Calu3 (cell line): ENCODE results near the gene PTCD3. TPM values are rescaled to one million over a fixed set of nuclear protein-coding genes. Genes with fewer than 3 reads are reported as not detected.
A peak's percentile ranks its signal among the peaks of the same experiment; 100 is the strongest.

Experiments used
- Bru-seq: library from RNA; stranded (reverse); fragments of 400-500 nt; gene quantifications from one replicate; lab custom pipeline; 2021; lab: Mats Ljungman, UMichigan
- BruChase-seq, 2 experiments: library from RNA; stranded (reverse); fragments of 400-500 nt; gene quantifications; one replicate each; lab custom pipeline; 2021; lab: Mats Ljungman, UMichigan
- BruUV-seq: library from RNA; stranded (reverse); fragments of 400-500 nt; replicated peaks from 2 replicates; lab custom pipeline; 2021; lab: Mats Ljungman, UMichigan
- CTCF ChIA-PET: fragments of 300-600 bp; sonication (Branson Sonifier 250); formaldehyde crosslinking; loops from one replicate; lab custom pipeline; 2022; ENCODE audit warnings: antibody characterized with exemption; lab: Charles Lee
- DNase-seq: peaks from one replicate; pipeline ENCODE4 v3.0.0; 2022
- H3K27ac Mint-ChIP-seq: one replicate; pipeline ENCODE4 v1.8.0; 2022; ENCODE audit warnings: mixed read lengths; ENCODE audit not compliant: unreplicated experiment
- H3K27me3 Mint-ChIP-seq: one replicate; pipeline ENCODE4 v1.8.0; 2022; ENCODE audit warnings: mixed read lengths; ENCODE audit not compliant: unreplicated experiment
- H3K36me3 Mint-ChIP-seq: one replicate; pipeline ENCODE4 v1.8.0; 2022; ENCODE audit warnings: mild to moderate bottlenecking, moderate library complexity, mixed read lengths; ENCODE audit not compliant: insufficient read depth, unreplicated experiment
- H3K4me1 Mint-ChIP-seq: one replicate; pipeline ENCODE4 v1.8.0; 2022; ENCODE audit warnings: mild to moderate bottlenecking, low read depth, mixed read lengths; ENCODE audit not compliant: unreplicated experiment
- H3K4me3 Mint-ChIP-seq: one replicate; pipeline ENCODE4 v1.8.0; 2022; ENCODE audit warnings: mild to moderate bottlenecking, low read depth, moderate library complexity, mixed read lengths; ENCODE audit not compliant: unreplicated experiment
- H3K9me3 Mint-ChIP-seq: one replicate; pipeline ENCODE4 v1.8.0; 2022; ENCODE audit warnings: low read depth, mixed read lengths; ENCODE audit not compliant: unreplicated experiment
- CTCF ChIP-seq: fragments of 200-600 bp; IDR thresholded peaks from one replicate; pipeline ENCODE4 v1.8.0; 2022; ENCODE audit warnings: antibody characterized with exemption; ENCODE audit not compliant: unreplicated experiment
- intact Hi-C: fragments of 100-400 bp; cut with micrococcal nuclease; formaldehyde crosslinking; loops from one replicate; pipeline ENCODE4 v1.10.0; 2022; ENCODE audit not compliant: unreplicated experiment
- long read RNA-seq: library from polyadenylated mRNA; stranded (forward); transcript quantifications from one replicate; pipeline ENCODE4 v2.0.0, GENCODE V29; 2022
- total RNA-seq: library from RNA; stranded (reverse); gene quantifications from 2 replicates; pipeline ENCODE4 v1.2.3, GENCODE V29; 2022

Gene PTCD3
- total RNA-seq (113 and 126 TPM in 2 replicates), Bru-seq, nascent RNA (percentile 95 among the genes with signal in this experiment), BruChase-seq, experiment 1, labeled RNA remaining after a 6-hour chase (percentile 87 among the genes with signal in this experiment), BruChase-seq, experiment 2, labeled RNA remaining after a 2-hour chase (percentile 93 among the genes with signal in this experiment)
- long read RNA-seq, full-length matches to known transcripts, result 34 of 65 reads
- long read RNA-seq, partial matches to known transcripts, result 7 of 65 reads
- long read RNA-seq, other reads (novel, unspliced or antisense), result 24 of 65 reads

GRCh38 chr2:86105969-86106945, at the start of gene PTCD3:
TSS of gene PTCD3 (plus strand) at chr2:86106235. CDS start at chr2:86106248, 13 bp downstream.
- H3K27me3 Mint-ChIP-seq, result no peaks in the 10 kb centered on the region
- BruUV-seq, result no TSS peak
- CTCF ChIA-PET, result interaction anchor here (1.6 kb wide), 1 partner anchor 279 kb away, joined by 9 read pairs; no protein-coding TSS in a partner anchor
- peaks cover 42% of the 10 kb centered on the region for H3K4me1 Mint-ChIP-seq
- H3K4me3 Mint-ChIP-seq, result peak within 1 kb of the TSS; percentile 83
- intact Hi-C loops, result no loop called here
- peaks cover 85% of the 10 kb centered on the region for H3K36me3 Mint-ChIP-seq
- DNase-seq, result peak; percentile 93
- no peak for TF ChIP-seq CTCF
- peak within 1 kb of the TSS; percentile 95 for H3K27ac Mint-ChIP-seq
- no peaks in the 10 kb centered on the region for H3K9me3 Mint-ChIP-seq

GRCh38 chr2:86056590-86057331, 49.3 kb upstream of the PTCD3 start:
- intact Hi-C loops, result no loop called here
- no peak for DNase-seq
- Mint-ChIP-seq H3K27ac (no peak overlapping the region), H3K4me1 (peaks cover 6% of the 10 kb centered on the region), H3K4me3 (no peak overlapping the region), H3K27me3 (no peaks in the 10 kb centered on the region), H3K36me3 (peaks cover 31% of the 10 kb centered on the region), H3K9me3 (no peaks in the 10 kb centered on the region)
- no peak for TF ChIP-seq CTCF
- CTCF ChIA-PET, result no interaction called here
- BruUV-seq, result no TSS peak

GRCh38 chr2:86062043-86062442, 44.0 kb upstream of the PTCD3 start:
- intact Hi-C loops, result no loop called here
- peak overlapping the region; percentile 11 for H3K27ac Mint-ChIP-seq
- no peaks in the 10 kb centered on the region for H3K9me3 Mint-ChIP-seq
- no peak for TF ChIP-seq CTCF
- peaks cover 49% of the 10 kb centered on the region for H3K36me3 Mint-ChIP-seq
- DNase-seq, result no peak
- no peak overlapping the region for H3K4me3 Mint-ChIP-seq
- H3K4me1 Mint-ChIP-seq, result peaks cover 18% of the 10 kb centered on the region
- H3K27me3 Mint-ChIP-seq, result no peaks in the 10 kb centered on the region
- no TSS peak for BruUV-seq
- CTCF ChIA-PET, result interaction anchor here (1.0 kb wide), 1 partner anchor 234 kb away, joined by 4 read pairs; no protein-coding TSS in a partner anchor

GRCh38 chr2:86064006-86064405, 42.0 kb upstream of the PTCD3 start:
- peaks cover 52% of the 10 kb centered on the region for H3K36me3 Mint-ChIP-seq
- H3K4me1 Mint-ChIP-seq, result peaks cover 18% of the 10 kb centered on the region
- no peak overlapping the region for H3K27ac Mint-ChIP-seq
- no TSS peak for BruUV-seq
- intact Hi-C loops, result no loop called here
- no peaks in the 10 kb centered on the region for H3K9me3 Mint-ChIP-seq
- no peak for TF ChIP-seq CTCF
- H3K27me3 Mint-ChIP-seq, result no peaks in the 10 kb centered on the region
- H3K4me3 Mint-ChIP-seq, result no peak overlapping the region
- CTCF ChIA-PET, result no interaction called here
- no peak for DNase-seq
